T-helper 2 cell treated with Interferon-gamma antibody and Interleukin-4, amounts not matched to agents 5 μg/mL and 100 μg/mL, for 36 hours (primary cell): ENCODE results near the gene PMVK.
A peak's percentile ranks its signal among the peaks of the same experiment; 100 is the strongest.

Experiments used
- DNase-seq: peaks from one replicate; pipeline ENCODE4 v3.0.0; 2021; ENCODE audit warnings: low spot score
- H3K27ac Mint-ChIP-seq: one replicate; pipeline ENCODE4 v1.8.0; 2021; ENCODE audit warnings: mild to moderate bottlenecking, mixed read lengths
- H3K27me3 Mint-ChIP-seq: one replicate; pipeline ENCODE4 v1.8.0; 2021; ENCODE audit warnings: low read depth, mixed read lengths
- H3K36me3 Mint-ChIP-seq: one replicate; pipeline ENCODE4 v1.8.0; 2021; ENCODE audit warnings: low read depth, mixed read lengths
- H3K4me1 Mint-ChIP-seq: one replicate; pipeline ENCODE4 v1.8.0; 2021; ENCODE audit warnings: low read depth, mixed read lengths
- H3K4me3 Mint-ChIP-seq: one replicate; pipeline ENCODE4 v1.8.0; 2022; ENCODE audit warnings: mild to moderate bottlenecking, moderate library complexity, mixed read lengths
- H3K9me3 Mint-ChIP-seq: one replicate; pipeline ENCODE4 v1.8.0; 2021; ENCODE audit warnings: mixed read lengths

PMVK gene

DNA sequence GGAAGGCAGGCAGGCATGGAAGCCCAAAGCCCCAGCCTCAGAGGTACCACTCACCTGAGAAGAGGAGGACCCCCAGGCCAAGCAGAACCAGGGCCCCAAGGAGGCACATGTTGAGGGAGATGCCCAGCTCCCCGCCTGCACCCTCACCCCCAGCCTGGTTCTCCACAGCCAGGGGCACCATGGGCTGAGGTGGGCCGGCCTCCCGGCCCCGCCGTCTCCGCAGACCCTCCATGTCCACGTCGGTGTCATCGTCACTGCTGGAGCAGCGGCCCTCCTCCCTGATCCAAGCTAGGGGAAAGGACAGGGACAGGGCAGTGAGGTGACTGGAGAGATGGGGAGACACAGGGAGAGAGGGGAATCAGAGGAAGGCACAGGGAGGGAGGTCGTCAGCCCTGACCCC, 11.6 kb upstream of the PMVK start:
- DNase-seq, result no peak
- H3K36me3 Mint-ChIP-seq, result peaks cover 45% of the 10 kb centered on the region
- H3K4me1 Mint-ChIP-seq, result peaks cover 37% of the 10 kb centered on the region
- H3K27ac Mint-ChIP-seq, result no peak overlapping the region
- H3K9me3 Mint-ChIP-seq, result no peaks in the 10 kb centered on the region
- no peak overlapping the region for H3K4me3 Mint-ChIP-seq
- H3K27me3 Mint-ChIP-seq, result no peaks in the 10 kb centered on the region

DNA sequence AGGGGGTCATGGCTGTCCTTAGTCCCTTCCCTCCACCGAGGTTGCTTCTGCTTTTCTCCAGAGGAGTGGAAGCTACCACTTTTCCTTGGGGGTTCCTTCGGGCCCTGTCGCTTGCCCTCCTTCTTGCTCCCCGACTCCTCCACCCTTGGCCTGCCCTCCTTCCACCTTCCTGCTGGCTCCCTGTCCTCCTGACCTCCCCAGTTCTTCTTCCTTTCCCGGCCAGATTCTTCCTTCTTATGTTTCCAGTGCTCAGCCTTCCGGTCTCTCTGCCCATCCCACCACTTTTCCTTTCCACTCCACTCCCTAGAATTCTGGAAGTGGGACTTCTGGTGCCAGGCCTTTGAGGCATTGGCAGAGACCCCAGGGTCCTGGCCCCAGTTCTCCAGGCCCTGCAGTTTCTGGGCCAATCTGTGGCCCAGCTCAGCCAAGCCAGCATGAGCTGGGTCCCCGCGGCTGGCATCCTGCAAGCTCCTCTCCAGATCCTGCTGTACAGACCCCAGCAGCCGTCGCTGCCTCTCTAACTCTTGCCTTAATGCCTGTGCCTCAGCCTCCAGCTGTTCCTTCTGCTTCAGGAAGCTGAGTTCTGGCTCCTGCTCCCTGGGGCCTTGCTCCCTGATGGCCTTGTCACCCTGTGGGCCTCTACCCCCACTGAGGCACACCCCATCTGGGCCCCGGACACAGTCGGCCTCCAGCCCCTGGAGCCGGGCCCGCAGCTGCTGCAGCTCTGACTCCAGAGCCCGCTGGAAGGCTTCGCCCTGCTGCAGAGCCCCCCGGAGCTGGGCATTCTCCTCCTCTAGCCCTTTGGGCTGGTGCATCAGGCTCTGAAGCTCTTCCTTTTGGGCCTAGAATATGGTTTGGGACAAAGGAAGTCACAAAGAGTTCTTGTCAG, 9.7 kb upstream of the PMVK start:
- Mint-ChIP-seq H3K9me3 (no peaks in the 10 kb centered on the region), H3K27ac (peak overlapping the region; percentile 68), H3K4me1 (peaks cover 38% of the 10 kb centered on the region), H3K27me3 (no peaks in the 10 kb centered on the region), H3K4me3 (no peak overlapping the region), H3K36me3 (peaks cover 33% of the 10 kb centered on the region)
- DNase-seq, result no peak

DNA sequence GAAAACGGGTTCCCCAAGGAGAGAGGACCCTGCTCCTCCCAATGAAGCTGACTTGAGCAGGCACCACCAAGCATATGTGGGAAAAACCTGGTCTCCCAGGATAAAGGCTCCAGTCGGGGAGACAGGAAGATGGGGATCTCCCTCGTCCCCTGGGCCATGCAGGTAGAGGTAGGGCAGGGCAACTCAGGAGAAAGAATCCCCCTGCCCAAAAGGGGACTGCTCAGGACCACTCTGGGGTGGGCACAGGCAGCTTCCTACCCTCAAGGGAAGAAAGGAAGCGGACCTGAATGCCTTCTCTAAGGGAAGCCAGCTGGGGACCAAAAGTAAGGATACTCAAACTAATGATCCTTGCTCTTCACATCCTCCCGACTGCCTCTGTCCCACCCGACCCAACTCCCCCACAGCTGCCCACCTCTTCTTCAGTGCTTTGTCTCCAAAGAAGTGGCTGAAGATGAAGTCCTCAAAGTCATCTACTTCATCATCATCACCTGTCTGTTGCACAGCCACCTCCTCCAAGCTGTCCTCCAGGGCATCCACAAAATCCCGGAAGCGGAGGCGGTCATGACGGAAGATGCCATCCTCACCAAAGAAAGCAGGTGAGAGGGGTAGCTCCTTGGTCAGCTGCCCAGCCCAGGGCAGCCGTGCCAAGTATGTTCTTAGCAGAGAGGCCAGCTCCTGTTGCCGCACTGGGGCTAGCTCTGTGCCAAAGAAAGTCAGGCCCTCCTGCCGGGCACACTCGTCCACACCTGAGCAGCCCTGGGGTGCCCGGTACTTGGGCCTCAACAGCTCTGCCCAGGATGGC, 8.8 kb upstream of the PMVK start:
- H3K4me1 Mint-ChIP-seq, result peaks cover 40% of the 10 kb centered on the region

DNA sequence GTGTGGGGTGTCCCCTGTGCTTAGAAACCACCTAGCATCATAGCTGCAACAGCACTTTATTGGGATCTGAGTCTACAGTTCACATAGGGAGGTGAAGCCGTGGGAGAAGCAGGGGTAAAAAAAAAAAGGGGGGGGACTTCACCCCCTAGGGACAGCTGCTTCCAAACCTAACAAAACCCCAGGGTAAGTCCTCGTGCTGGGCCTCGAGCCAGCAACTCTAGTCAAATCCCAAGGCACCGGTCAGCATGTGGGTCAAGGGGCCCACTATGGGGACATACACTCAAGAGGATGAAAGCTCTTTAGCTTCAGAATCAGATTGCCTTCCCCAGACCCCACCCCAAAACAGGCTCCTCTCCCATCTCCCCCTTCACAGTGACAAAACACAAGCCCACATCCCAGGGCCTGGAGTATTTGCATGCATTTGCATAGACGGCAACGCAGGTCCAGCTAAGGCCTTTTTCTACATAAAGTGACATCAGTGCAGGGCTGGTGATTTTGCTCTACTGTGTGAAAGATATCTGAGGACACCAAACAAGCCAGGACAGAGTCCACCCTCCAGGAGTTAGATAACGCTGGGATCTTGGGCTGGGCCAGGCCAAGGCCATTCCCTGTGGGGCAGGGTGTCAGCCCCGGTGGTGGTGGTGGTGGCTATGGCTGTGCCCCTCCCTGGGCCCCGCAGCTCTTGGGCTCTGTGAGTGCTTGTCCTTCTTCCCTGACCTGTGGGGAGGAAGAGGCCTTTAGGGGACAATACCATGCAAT, 8.1 kb upstream of the PMVK start:
- DNase-seq, result no peak
- no peaks in the 10 kb centered on the region for H3K27me3 Mint-ChIP-seq
- H3K4me3 Mint-ChIP-seq, result no peak overlapping the region
- H3K36me3 Mint-ChIP-seq, result peaks cover 28% of the 10 kb centered on the region
- peaks cover 46% of the 10 kb centered on the region for H3K4me1 Mint-ChIP-seq
- H3K9me3 Mint-ChIP-seq, result no peaks in the 10 kb centered on the region
- peak overlapping the region; percentile 92 for H3K27ac Mint-ChIP-seq

More for the DNA sequence above, 8.8 kb upstream of the PMVK start:
- H3K4me3 Mint-ChIP-seq, result no peak overlapping the region
- peaks cover 30% of the 10 kb centered on the region for H3K36me3 Mint-ChIP-seq
- no peaks in the 10 kb centered on the region for H3K9me3 Mint-ChIP-seq
- DNase-seq, result no peak
- no peak overlapping the region for H3K27ac Mint-ChIP-seq
- H3K27me3 Mint-ChIP-seq, result no peaks in the 10 kb centered on the region

DNA sequence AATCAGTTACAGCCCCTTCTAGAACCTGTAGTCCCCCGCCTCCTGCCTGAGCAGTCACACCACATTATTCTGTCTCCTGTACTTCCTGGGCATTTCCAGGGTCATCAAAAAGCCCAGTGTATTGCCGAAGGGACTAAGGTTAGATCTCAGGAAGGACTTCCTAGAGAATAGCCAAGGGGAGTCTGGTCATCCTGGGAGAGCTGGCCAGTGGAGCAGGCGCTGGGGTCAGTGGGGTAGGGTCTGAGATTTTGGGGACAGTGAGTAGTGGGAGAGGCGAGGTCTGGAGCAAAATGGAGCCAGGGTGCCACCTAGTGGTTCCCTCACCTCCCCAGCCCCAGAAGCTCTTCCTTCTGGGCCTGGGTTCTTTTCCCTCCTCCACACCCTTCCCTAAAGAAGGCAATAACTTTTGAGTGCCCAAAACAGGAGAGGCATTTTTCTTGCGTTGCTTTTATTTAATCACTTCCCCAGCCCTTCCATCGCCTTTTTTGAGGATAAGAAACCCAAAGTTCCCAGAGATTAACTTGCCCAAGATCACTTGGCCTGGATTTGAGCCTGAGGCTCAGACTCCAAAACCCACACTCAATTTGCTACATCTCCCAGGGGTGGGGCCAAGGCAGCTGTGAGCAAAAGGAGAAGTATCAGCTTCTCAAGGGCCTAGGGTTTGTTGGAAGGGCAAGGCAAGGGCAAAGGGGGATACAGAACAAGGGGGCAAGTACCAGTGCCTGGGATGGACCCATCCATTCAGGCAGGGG, 7.3 kb upstream of the PMVK start:
- H3K27ac Mint-ChIP-seq, result peak overlapping the region; percentile 92
- no peaks in the 10 kb centered on the region for H3K9me3 Mint-ChIP-seq
- H3K27me3 Mint-ChIP-seq, result no peaks in the 10 kb centered on the region
- peaks cover 25% of the 10 kb centered on the region for H3K36me3 Mint-ChIP-seq
- DNase-seq, result no peak
- H3K4me1 Mint-ChIP-seq, result peaks cover 50% of the 10 kb centered on the region
- H3K4me3 Mint-ChIP-seq, result peak overlapping the region; percentile 68

DNA sequence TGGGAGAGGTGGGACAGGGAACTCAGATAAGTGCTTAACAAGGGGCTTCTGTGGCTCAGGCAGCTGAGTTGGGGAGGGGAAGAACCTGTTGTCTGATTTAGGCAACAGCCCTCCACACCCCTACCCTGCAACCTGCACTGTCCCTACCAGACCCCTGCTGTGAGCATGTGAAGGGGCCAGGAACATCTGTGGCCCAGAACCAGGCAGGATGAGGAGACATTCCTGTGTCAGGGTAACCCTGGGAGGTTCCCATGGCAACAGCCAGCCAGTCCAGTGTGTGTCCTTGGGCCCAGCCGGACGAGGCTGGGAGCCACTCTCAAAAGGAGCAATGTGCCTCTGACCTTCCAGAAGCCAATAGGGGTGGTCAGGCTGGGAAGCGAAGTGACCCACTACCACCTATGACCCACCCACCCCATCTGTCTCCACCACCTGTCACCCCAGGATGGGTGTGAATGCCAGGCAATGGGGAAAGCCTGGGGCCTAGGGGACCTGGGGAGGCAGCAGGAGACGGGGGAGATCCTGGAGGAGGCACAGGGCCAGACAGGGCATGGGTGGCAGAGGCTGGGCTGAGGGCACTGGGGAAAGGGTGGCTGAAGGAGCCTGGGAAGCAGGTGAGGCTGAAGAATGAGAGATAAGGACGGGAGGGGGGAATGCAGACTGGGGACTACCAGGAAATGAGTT, 5.0 kb upstream of the PMVK start:
- Mint-ChIP-seq H3K27me3 (no peaks in the 10 kb centered on the region), H3K4me3 (peak overlapping the region; percentile 56), H3K27ac (peak overlapping the region; percentile 92), H3K36me3 (peaks cover 15% of the 10 kb centered on the region), H3K9me3 (no peaks in the 10 kb centered on the region), H3K4me1 (peaks cover 67% of the 10 kb centered on the region)
- no peak for DNase-seq

DNA sequence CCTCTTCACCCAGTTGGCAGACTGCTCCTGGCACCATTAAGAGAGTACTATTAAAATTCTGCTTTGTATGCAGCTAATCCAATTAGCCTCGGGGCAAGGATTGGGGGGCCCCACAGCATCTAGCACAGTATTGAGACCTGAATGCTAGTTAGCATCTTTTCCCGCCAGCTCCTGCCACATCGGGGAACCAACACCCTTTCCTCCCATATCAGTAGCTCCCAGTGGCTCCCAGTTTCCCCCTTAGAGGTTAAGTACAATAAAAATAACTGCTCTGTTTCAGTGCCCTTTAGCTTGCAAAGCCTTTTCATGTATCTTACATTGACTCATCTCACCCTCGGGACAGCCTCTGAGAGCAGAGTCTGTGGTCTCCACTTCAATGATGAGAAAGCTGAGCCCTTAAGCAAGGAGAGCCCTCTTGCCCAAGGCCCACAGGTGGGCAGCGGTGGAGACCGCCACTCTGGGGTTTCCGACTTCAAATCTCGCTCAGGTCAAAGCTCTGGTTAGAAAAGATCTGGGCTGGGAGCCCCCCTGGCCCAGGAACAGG, 4.2 kb upstream of the PMVK start:
- Mint-ChIP-seq H3K27ac (peak overlapping the region; percentile 92), H3K4me3 (peak overlapping the region; percentile 56), H3K36me3 (peaks cover 11% of the 10 kb centered on the region), H3K27me3 (no peaks in the 10 kb centered on the region), H3K4me1 (peaks cover 69% of the 10 kb centered on the region), H3K9me3 (no peaks in the 10 kb centered on the region)
- DNase-seq, result peak; percentile 41

DNA sequence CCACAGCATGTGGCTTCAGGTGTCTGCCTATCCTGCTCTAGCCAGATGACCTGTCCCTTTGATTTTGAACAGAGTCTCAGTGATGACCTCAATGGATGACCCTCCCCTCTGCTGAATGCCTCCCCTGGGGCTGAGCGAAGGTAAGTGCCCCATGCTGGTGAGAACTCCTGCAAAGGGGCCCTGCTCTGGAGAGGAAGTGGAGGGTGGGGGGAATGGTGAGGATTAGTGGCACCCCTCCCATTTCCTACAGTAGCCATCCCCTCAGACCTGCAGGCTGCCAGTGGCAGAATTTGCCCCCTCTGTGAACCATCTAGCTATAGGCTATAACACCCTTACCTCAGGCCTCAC, 3.7 kb upstream of the PMVK start:
- peak overlapping the region; percentile 56 for H3K4me3 Mint-ChIP-seq
- no peaks in the 10 kb centered on the region for H3K9me3 Mint-ChIP-seq
- no peaks in the 10 kb centered on the region for H3K27me3 Mint-ChIP-seq
- DNase-seq, result no peak
- H3K4me1 Mint-ChIP-seq, result peaks cover 69% of the 10 kb centered on the region
- H3K27ac Mint-ChIP-seq, result peak overlapping the region; percentile 92
- H3K36me3 Mint-ChIP-seq, result peaks cover 12% of the 10 kb centered on the region

DNA sequence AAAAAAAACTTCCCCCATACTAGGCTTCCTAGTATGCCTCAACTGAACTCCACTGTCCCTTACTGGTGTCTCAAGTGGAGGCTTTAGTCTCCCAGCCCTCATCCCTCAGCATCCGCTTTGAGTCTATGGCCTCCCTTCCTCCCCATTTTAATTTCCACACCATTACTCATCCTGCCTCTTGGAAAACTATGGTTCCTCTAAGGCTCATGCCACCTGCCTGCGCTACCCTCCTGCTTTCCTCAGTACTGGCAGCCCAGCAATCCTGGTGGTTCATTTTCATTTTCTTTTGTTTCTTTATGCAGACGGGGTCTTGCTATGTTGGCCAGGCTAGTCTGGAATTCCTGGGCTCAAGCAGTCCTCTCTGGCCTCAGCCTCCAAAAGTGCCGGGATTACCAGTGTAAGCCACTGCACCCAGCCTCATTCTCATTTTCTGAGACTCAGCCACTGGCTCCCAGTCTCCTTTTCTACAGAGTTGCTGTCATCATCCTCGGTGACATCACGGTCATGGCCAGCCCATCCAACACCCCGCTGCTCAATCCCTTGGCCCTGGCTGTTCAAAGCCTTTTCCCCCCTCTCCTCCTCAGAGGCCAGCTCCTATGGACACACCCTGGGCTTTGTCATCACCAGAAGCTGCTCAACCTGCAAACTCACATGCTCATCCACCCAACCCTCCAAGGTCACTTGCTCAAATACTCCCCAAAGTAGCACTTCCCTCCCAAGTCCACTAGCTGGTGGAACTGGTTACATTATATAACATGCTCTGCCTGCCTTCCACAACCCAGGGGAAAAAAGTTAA, 2.3 kb upstream of the PMVK start:
- Mint-ChIP-seq H3K36me3 (peaks cover 17% of the 10 kb centered on the region), H3K4me3 (peak overlapping the region; percentile 70), H3K27ac (peak overlapping the region; percentile 96), H3K9me3 (no peaks in the 10 kb centered on the region), H3K27me3 (no peaks in the 10 kb centered on the region), H3K4me1 (peaks cover 63% of the 10 kb centered on the region)
- no peak for DNase-seq

DNA sequence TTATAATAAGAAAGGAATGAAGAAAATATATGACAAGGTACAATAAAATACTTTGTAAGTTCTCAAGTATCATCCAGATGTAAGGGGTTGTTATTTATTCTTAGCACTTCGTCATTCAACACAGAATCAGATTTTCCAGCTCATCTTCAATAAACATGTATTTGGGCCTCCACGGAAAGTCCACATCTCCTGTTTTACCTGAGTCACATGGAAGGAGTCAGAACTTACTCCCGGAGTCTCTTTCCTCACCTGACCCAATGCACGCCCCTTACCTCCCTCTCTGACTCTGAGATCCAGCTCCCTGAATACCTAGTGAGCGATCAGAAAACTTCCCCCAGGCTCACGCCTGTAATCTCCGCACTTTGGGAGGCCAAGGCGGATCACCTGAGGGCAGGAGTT, 1.5 kb upstream of the PMVK start:
- H3K36me3 Mint-ChIP-seq, result peaks cover 17% of the 10 kb centered on the region
- no peak for DNase-seq
- H3K27me3 Mint-ChIP-seq, result no peaks in the 10 kb centered on the region
- H3K4me1 Mint-ChIP-seq, result peaks cover 55% of the 10 kb centered on the region
- no peaks in the 10 kb centered on the region for H3K9me3 Mint-ChIP-seq
- H3K27ac Mint-ChIP-seq, result peak overlapping the region; percentile 96
- H3K4me3 Mint-ChIP-seq, result peak overlapping the region; percentile 85

DNA sequence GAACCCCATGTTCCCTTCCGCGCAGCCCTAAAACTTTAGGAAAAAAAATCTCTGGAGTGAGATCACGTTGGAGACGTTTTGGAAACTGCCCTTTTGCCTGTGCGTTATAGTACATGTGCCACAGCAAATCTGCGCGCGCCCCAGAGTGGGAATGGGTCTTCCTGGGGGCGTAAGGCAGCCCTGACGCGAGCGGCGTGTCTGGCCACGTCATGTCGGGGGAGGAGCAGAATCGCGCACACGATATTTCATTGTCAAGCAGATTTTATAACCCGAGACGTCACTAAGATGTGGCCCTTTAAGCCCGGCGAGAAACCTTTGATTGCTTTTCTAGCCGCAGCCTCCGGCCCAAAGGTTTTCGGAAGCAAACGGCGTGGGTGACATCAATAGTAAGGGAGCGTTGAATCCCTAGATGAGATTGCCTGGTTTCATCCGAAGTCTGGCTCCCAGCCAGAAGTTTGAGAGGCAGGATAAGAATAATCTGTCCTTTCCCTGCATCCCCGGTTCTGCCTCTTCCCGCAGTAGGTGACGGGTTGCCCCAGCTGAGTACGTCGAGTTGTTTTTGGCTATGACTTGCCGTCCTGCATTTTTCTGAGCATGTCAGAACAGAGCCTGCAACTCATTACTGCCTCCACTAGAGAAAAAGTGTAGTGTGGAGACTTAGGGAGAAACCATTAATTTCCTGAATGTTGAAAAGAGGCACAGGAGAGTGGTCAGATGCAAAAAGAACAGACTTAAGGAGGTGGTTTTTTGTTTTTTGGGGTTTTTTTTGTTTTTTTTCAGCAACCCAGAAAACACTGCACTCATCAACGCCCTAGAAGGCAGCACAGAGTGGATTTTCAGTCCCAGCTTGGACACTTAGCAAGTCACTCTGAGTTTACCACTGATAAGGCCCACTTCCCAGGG, 817 bp upstream of the PMVK start:
- peak; percentile 90 for DNase-seq
- Mint-ChIP-seq H3K4me1 (peaks cover 49% of the 10 kb centered on the region), H3K27me3 (no peaks in the 10 kb centered on the region), H3K9me3 (no peaks in the 10 kb centered on the region), H3K36me3 (peaks cover 20% of the 10 kb centered on the region), H3K27ac (peak overlapping the region; percentile 96), H3K4me3 (peak overlapping the region; percentile 85)
